ENCODE results near the gene CAMKK1. TPM values are rescaled to one million over a fixed set of nuclear protein-coding genes. Genes with fewer than 3 reads are reported as not detected.
A peak's percentile ranks its signal among the peaks of the same experiment; 100 is the strongest.

The CAMKK1 gene
- total RNA-seq, 1 donor from 2014 or later: 4.5 TPM

GRCh38 chr17:3894911-3895343, 2.1 kb upstream of the CAMKK1 start:
- no peaks in the 10 kb centered on the region for H3K9me3 Mint-ChIP-seq
- no peak for DNase-seq (ENCODE audit: low read depth, low spot score)
- TF ChIP-seq CTCF (conservative IDR thresholded peaks at IDR 0.05): no peak
- no peaks in the 10 kb centered on the region for H3K36me3 Mint-ChIP-seq (ENCODE audit: low read depth)
- no peak overlapping the region for H3K4me3 Mint-ChIP-seq
- H3K27me3 Mint-ChIP-seq (ENCODE audit: low read depth): peaks cover 23% of the 10 kb centered on the region
- no peak overlapping the region for H3K27ac Mint-ChIP-seq (ENCODE audit: unreplicated experiment)
- peaks cover 41% of the 10 kb centered on the region for H3K4me1 Mint-ChIP-seq

- H3K4me3 Mint-ChIP-seq: peak overlapping the region; percentile 85
- TF ChIP-seq CTCF (conservative IDR thresholded peaks at IDR 0.05): no peak
- peaks cover 41% of the 10 kb centered on the region for H3K4me1 Mint-ChIP-seq
- no peaks in the 10 kb centered on the region for H3K9me3 Mint-ChIP-seq
- H3K27me3 Mint-ChIP-seq (ENCODE audit: low read depth): peaks cover 25% of the 10 kb centered on the region
- DNase-seq (ENCODE audit: low read depth, low spot score): no peak
- no peaks in the 10 kb centered on the region for H3K36me3 Mint-ChIP-seq (ENCODE audit: low read depth)
- no peak overlapping the region for H3K27ac Mint-ChIP-seq (ENCODE audit: unreplicated experiment)
Observed at GRCh38 chr17:3894188-3894587, 1.3 kb upstream of the CAMKK1 start.

GRCh38 chr17:3893720-3894116, 865 bp upstream of the CAMKK1 start:
- peaks cover 25% of the 10 kb centered on the region for H3K27me3 Mint-ChIP-seq (ENCODE audit: low read depth)
- H3K36me3 Mint-ChIP-seq (ENCODE audit: low read depth): no peaks in the 10 kb centered on the region
- no peaks in the 10 kb centered on the region for H3K9me3 Mint-ChIP-seq
- TF ChIP-seq CTCF (conservative IDR thresholded peaks at IDR 0.05): no peak
- H3K27ac Mint-ChIP-seq (ENCODE audit: unreplicated experiment): peak overlapping the region; percentile 62
- H3K4me3 Mint-ChIP-seq: peak overlapping the region; percentile 85
- H3K4me1 Mint-ChIP-seq: peaks cover 41% of the 10 kb centered on the region
- DNase-seq (ENCODE audit: low read depth, low spot score): no peak

- Mint-ChIP-seq H3K4me3 (peak overlapping the region; percentile 87), H3K9me3 (no peaks in the 10 kb centered on the region), H3K4me1 (peaks cover 34% of the 10 kb centered on the region), H3K36me3 (ENCODE audit: low read depth) (no peaks in the 10 kb centered on the region), H3K27me3 (ENCODE audit: low read depth) (peaks cover 25% of the 10 kb centered on the region), H3K27ac (ENCODE audit: unreplicated experiment) (no peak overlapping the region)
- peak; percentile 19 for TF ChIP-seq CTCF (conservative IDR thresholded peaks at IDR 0.05)
- peak; percentile 48 for DNase-seq (ENCODE audit: low read depth, low spot score)
Observed at GRCh38 chr17:3892095-3892998, 506 bp downstream of the CAMKK1 start.

GRCh38 chr17:3891626-3892094, 1.2 kb downstream of the CAMKK1 start:
- no peaks in the 10 kb centered on the region for H3K36me3 Mint-ChIP-seq (ENCODE audit: low read depth)
- DNase-seq (ENCODE audit: low read depth, low spot score): no peak
- peaks cover 25% of the 10 kb centered on the region for H3K27me3 Mint-ChIP-seq (ENCODE audit: low read depth)
- H3K9me3 Mint-ChIP-seq: no peaks in the 10 kb centered on the region
- no peak overlapping the region for H3K27ac Mint-ChIP-seq (ENCODE audit: unreplicated experiment)
- H3K4me3 Mint-ChIP-seq: peak overlapping the region; percentile 87
- H3K4me1 Mint-ChIP-seq: peaks cover 28% of the 10 kb centered on the region
- TF ChIP-seq CTCF (conservative IDR thresholded peaks at IDR 0.05): no peak
